ENCODE measurements around the gene PRKCD.

DNA sequence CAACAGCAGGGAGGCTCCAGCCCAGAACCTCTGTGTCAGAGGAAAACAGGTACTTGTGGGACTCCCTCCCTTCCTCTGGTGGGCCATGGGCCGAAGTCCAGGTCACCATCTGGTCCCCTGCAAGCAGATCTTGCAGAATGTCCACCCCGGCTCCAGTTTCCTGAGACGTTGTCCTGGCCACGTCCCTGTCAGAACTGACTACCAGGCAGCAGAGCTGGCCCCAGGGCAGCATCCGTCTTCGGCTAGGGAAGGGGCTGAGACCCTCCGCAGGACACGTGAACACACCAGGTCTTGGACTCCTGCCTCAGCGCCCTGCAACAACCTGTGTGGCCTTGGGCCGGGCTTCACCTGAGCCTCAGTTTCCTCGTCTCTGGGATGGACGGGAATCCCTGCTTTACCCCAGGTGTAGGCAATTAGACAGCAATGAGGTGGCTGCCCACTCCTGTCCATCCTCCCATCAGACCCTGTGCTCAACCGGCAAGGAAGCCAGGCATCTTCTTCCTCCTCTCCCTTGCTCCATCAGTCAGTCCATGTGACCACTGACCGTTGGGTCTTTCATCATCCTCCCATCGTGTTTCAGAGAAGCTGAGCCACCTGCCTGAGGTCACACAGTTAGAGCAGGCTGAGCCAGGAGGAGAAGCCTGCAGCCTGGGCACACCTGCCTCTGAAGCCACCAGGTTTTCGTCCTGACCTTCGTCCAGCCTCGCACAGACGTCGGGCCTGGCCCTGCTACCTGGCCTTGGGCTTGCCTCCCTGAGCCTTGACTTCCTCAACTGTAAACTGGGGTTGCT, 8.9 kb upstream of the PRKCD start:
- TF ChIP-seq CTBP1 (IDR thresholded peaks at IDR 0.05; ENCODE audit: borderline replicate concordance), result no peak
- no peak for TF ChIP-seq FOXM1 (IDR thresholded peaks at IDR 0.05; ENCODE audit: borderline replicate concordance)
- no peak for TF ChIP-seq SUZ12 (IDR thresholded peaks at IDR 0.05)
- TF ChIP-seq FOXA1 (IDR thresholded peaks at IDR 0.05), result no peak
- TF ChIP-seq SP1 (IDR thresholded peaks at IDR 0.05), result no peak
- TF ChIP-seq BHLHE40 (IDR thresholded peaks at IDR 0.05; ENCODE audit: borderline replicate concordance), result no peak
- no peak for TF ChIP-seq NFRKB (IDR thresholded peaks at IDR 0.05)
- no peak for TF ChIP-seq ELF4 (IDR thresholded peaks at IDR 0.05)
- no peak for TF ChIP-seq L3MBTL2 (conservative IDR thresholded peaks at IDR 0.05)
- TF ChIP-seq, protein P1, sequence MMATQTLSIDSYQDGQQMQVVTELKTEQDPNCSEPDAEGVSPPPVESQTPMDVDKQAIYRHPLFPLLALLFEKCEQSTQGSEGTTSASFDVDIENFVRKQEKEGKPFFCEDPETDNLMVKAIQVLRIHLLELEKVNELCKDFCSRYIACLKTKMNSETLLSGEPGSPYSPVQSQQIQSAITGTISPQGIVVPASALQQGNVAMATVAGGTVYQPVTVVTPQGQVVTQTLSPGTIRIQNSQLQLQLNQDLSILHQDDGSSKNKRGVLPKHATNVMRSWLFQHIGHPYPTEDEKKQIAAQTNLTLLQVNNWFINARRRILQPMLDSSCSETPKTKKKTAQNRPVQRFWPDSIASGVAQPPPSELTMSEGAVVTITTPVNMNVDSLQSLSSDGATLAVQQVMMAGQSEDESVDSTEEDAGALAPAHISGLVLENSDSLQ (IDR thresholded peaks at IDR 0.05), result no peak
- TF ChIP-seq FOXK2 (IDR thresholded peaks at IDR 0.05), result no peak
- TF ChIP-seq TARDBP (IDR thresholded peaks at IDR 0.05), result no peak
- TF ChIP-seq HDGF (IDR thresholded peaks at IDR 0.05; ENCODE audit: borderline replicate concordance), result no peak
